OCI-LY1 (cell line): ENCODE data around the gene ASB15.
"Not testable (repeated sequence)": the region's sequence is repeated elsewhere in the genome, so short reads cannot be mapped to it uniquely, and the experiment has no call there.

ENCODE experiments used
- H2AFZ ChIP-seq: fragments of 200-600 bp; sonication (generic), shearing (Covaris generic); 2 replicates; pipeline ENCODE4 v1.6.0; 2014; ENCODE audit warnings: antibody characterized with exemption, mild to moderate bottlenecking, low read length
- H3F3A ChIP-seq: fragments of 200-600 bp; sonication (generic), shearing (Covaris generic); 2 replicates; pipeline ENCODE4 v1.6.0; 2014; ENCODE audit warnings: mild to moderate bottlenecking, antibody characterized with exemption, low read length, moderate library complexity; ENCODE audit not compliant: insufficient read depth
- H3K27ac ChIP-seq: fragments of 200-600 bp; sonication (generic); 2 replicates; pipeline ENCODE4 v1.5.1; 2014; ENCODE audit warnings: low read length, mixed run types, mild to moderate bottlenecking, low read depth; ENCODE audit not compliant: poor library complexity, severe bottlenecking
- H3K27me3 ChIP-seq: fragments of 200-600 bp; sonication (generic); 2 replicates; pipeline ENCODE4 v1.6.0; 2014; ENCODE audit warnings: antibody characterized with exemption, mild to moderate bottlenecking, low read length, moderate library complexity; ENCODE audit not compliant: insufficient read depth
- H3K36me3 ChIP-seq: fragments of 200-600 bp; sonication (generic); 2 replicates; pipeline ENCODE4 v1.6.1; 2014; ENCODE audit warnings: mild to moderate bottlenecking, antibody characterized with exemption, low read length, moderate library complexity, mixed read lengths; ENCODE audit not compliant: insufficient read depth
- H3K4me1 ChIP-seq: fragments of 200-600 bp; sonication (generic); 2 replicates; pipeline ENCODE4 v1.5.1; 2014; ENCODE audit warnings: mild to moderate bottlenecking, low read length, moderate library complexity; ENCODE audit not compliant: insufficient read depth, severe bottlenecking
- H3K4me2 ChIP-seq: fragments of 200-600 bp; sonication (generic), shearing (Covaris generic); 2 replicates; pipeline ENCODE4 v1.6.1; 2014; ENCODE audit warnings: low read length
- H3K4me3 ChIP-seq: fragments of 200-600 bp; sonication (generic); 2 replicates; pipeline ENCODE4 v1.5.1; 2014; ENCODE audit warnings: low read length, low read depth, mild to moderate bottlenecking, mixed read lengths; ENCODE audit not compliant: poor library complexity, severe bottlenecking
- H3K79me2 ChIP-seq: fragments of 200-600 bp; shearing (Covaris generic); 2 replicates; pipeline ENCODE4 v1.6.1; 2016; ENCODE audit warnings: mixed run types, low read length, mixed read lengths; ENCODE audit not compliant: insufficient read depth
- H3K9ac ChIP-seq: fragments of 200-600 bp; sonication (generic), shearing (Covaris generic); 2 replicates; pipeline ENCODE4 v1.6.1; 2014; ENCODE audit warnings: mild to moderate bottlenecking, low read length, mixed read lengths
- H3K9me2 ChIP-seq: fragments of 200-600 bp; sonication (generic), shearing (Covaris generic); 2 replicates; pipeline ENCODE4 v1.6.1; 2014; ENCODE audit warnings: low read depth, mild to moderate bottlenecking, low read length, mixed read lengths
- H3K9me3 ChIP-seq: fragments of 200-600 bp; shearing (Covaris generic); 2 replicates; pipeline ENCODE4 v1.6.1; 2014; ENCODE audit warnings: low read length, mixed read lengths
- H4K20me1 ChIP-seq: fragments of 200-600 bp; sonication (generic), shearing (Covaris generic); 2 replicates; pipeline ENCODE4 v1.6.0; 2016; ENCODE audit warnings: mild to moderate bottlenecking, low read length; ENCODE audit not compliant: insufficient read depth
- EZH2 ChIP-seq: fragments of 200-600 bp; sonication (generic), shearing (Covaris generic); IDR thresholded peaks from 2 replicates; pipeline ENCODE4 v1.8.0; 2017; ENCODE audit warnings: borderline replicate concordance, mixed run types, mild to moderate bottlenecking, antibody characterized with exemption, low read length, moderate library complexity, mixed read lengths
- TF ChIP-seq, protein P1 (sequence below): fragments of 200-600 bp; sonication (generic), shearing (Covaris generic); IDR thresholded peaks from 2 replicates; pipeline ENCODE4 v1.5.1; 2017; ENCODE audit warnings: mild to moderate bottlenecking, antibody characterized with exemption, low read length, moderate library complexity, mixed read lengths

Gene ASB15

DNA sequence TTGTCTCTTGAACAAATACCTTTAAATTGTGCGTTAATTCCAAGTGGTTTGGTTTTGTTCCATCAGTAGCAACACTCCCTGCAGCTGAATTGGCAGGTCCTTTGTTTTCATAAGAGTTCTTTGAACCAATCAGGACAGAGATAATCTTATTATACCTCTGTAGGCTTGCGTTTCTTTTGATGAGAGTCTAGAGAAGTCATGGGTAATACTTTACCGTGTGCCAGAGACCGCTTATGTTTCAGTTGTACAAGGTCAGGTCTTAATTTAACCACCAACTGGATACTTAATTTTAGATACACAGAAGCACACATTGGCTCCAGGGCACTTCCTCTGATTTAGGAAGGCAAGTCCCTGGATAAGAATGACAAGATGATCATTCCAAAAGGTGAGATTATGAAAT, at the start of gene ASB15:
ASB15 (plus strand) TSS at position 292 of the 400 bp plus-strand sequence. CDS start 12,682 bp downstream, outside the sequence.
- H3K4me1 ChIP-seq, result no peaks in the 10 kb centered on the region
- no peaks in the 10 kb centered on the region for H3K36me3 ChIP-seq
- no peak within 1 kb of the TSS for H2AFZ ChIP-seq
- H3F3A ChIP-seq, result no peaks in the 10 kb centered on the region
- H3K9ac ChIP-seq, result no peak within 1 kb of the TSS
- H3K9me3 ChIP-seq, result no peaks in the 10 kb centered on the region
- no peaks in the 10 kb centered on the region for H3K27me3 ChIP-seq
- H3K4me3 ChIP-seq, result no peak within 1 kb of the TSS
- no peaks in the 10 kb centered on the region for H3K79me2 ChIP-seq
- no peaks in the 10 kb centered on the region for H4K20me1 ChIP-seq
- no peaks in the 10 kb centered on the region for H3K9me2 ChIP-seq
- no peak within 1 kb of the TSS for H3K27ac ChIP-seq
- no peak within 1 kb of the TSS for H3K4me2 ChIP-seq
- TF ChIP-seq, protein P1, sequence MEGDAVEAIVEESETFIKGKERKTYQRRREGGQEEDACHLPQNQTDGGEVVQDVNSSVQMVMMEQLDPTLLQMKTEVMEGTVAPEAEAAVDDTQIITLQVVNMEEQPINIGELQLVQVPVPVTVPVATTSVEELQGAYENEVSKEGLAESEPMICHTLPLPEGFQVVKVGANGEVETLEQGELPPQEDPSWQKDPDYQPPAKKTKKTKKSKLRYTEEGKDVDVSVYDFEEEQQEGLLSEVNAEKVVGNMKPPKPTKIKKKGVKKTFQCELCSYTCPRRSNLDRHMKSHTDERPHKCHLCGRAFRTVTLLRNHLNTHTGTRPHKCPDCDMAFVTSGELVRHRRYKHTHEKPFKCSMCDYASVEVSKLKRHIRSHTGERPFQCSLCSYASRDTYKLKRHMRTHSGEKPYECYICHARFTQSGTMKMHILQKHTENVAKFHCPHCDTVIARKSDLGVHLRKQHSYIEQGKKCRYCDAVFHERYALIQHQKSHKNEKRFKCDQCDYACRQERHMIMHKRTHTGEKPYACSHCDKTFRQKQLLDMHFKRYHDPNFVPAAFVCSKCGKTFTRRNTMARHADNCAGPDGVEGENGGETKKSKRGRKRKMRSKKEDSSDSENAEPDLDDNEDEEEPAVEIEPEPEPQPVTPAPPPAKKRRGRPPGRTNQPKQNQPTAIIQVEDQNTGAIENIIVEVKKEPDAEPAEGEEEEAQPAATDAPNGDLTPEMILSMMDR, result no peak
- TF ChIP-seq EZH2, result no peak

DNA sequence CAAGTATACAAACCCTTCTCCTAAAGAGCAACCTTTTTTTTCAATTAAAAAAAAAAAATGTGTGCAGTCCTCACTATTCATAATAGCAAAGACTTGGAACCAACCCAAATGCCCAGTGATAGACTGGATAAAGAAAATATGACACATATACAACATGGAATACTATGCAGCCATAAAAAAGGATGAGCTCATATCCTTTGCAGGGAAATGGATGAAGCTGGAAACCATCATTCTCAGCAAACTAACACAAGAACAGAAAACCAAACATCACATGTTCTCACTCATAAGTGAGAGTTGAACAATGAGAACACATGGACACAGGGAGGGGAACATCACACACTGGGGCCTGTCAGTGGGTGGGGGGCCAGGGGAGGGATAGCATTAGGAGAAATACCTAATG, 49.5 kb upstream of the ASB15 start:
- not testable (repeated sequence) for H3K27ac ChIP-seq, H3K9me3 ChIP-seq, H3K9me2 ChIP-seq, H3K27me3 ChIP-seq, H4K20me1 ChIP-seq, H2AFZ ChIP-seq, H3K4me2 ChIP-seq, H3K79me2 ChIP-seq, H3K4me3 ChIP-seq, H3F3A ChIP-seq, H3K9ac ChIP-seq
- H3K4me1 ChIP-seq, result peaks cover 23% of the 10 kb centered on the region
- H3K36me3 ChIP-seq, result peaks cover 67% of the 10 kb centered on the region

GRCh38 chr7:123552641-123553040, 49.0 kb upstream of the ASB15 start:
- H3K9ac ChIP-seq, result no peak overlapping the region
- H3K4me1 ChIP-seq, result peaks cover 23% of the 10 kb centered on the region
- H3K27me3 ChIP-seq, result no peaks in the 10 kb centered on the region
- H2AFZ ChIP-seq, result no peak overlapping the region
- no peaks in the 10 kb centered on the region for H3F3A ChIP-seq
- H3K36me3 ChIP-seq, result peaks cover 62% of the 10 kb centered on the region
- no peak overlapping the region for H3K4me3 ChIP-seq
- H3K9me3 ChIP-seq, result no peaks in the 10 kb centered on the region
- H3K79me2 ChIP-seq, result peaks cover 11% of the 10 kb centered on the region; the same call in 1 of the 2 replicates
- H3K27ac ChIP-seq, result no peak overlapping the region
- no peaks in the 10 kb centered on the region for H4K20me1 ChIP-seq
- H3K4me2 ChIP-seq, result no peak overlapping the region
- H3K9me2 ChIP-seq, result no peaks in the 10 kb centered on the region
- no peak for TF ChIP-seq EZH2
- TF ChIP-seq, protein P1, result no peak

DNA sequence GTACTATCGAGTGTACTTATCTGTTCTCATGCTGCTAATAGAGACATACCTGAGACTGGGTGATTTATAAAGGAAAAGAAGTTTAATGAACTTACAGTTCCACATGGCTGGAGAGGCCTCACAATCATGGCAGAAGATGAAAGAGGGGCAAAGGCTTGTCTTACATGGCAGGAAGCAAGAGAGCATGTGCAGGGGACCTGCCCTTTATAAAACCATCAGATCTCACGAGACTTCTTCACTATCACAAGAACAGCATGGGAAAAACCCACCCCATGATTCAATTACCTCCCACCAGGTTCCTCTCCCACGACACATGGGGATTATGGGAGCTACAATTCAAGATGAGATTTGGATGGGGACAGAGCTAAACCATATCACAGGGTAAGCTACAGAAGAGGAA, 48.5 kb upstream of the ASB15 start:
- no peaks in the 10 kb centered on the region for H3K27me3 ChIP-seq
- peaks cover 57% of the 10 kb centered on the region for H3K36me3 ChIP-seq
- H3K9me2 ChIP-seq, result no peaks in the 10 kb centered on the region
- H2AFZ ChIP-seq, result no peak overlapping the region
- H3K9me3 ChIP-seq, result no peaks in the 10 kb centered on the region
- TF ChIP-seq, protein P1, result no peak
- no peak for TF ChIP-seq EZH2
- peaks cover 25% of the 10 kb centered on the region for H3K4me1 ChIP-seq
- no peaks in the 10 kb centered on the region for H3F3A ChIP-seq
- H4K20me1 ChIP-seq, result no peaks in the 10 kb centered on the region
- no peak overlapping the region for H3K4me3 ChIP-seq
- H3K79me2 ChIP-seq, result peaks cover 11% of the 10 kb centered on the region; the same call in 1 of the 2 replicates
- no peak overlapping the region for H3K4me2 ChIP-seq
- H3K9ac ChIP-seq, result no peak overlapping the region
- no peak overlapping the region for H3K27ac ChIP-seq
